DOHH2 (cell line): ENCODE data around the gene USH1C.

ENCODE experiments used
- CTCF ChIP-seq: fragments of 200-600 bp; sonication (generic); IDR thresholded peaks from one replicate; pipeline ENCODE4 v1.5.1; 2014; ENCODE audit warnings: antibody characterized with exemption, mild to moderate bottlenecking, low read depth, low read length; ENCODE audit not compliant: poor library complexity, severe bottlenecking
- EZH2phosphoT487 ChIP-seq: fragments of 200-600 bp; sonication (generic); IDR thresholded peaks from 2 replicates; pipeline ENCODE4 v1.6.1; 2017; ENCODE audit warnings: borderline replicate concordance, mild to moderate bottlenecking, antibody characterized with exemption, low read length, moderate library complexity, mixed read lengths

DNA sequence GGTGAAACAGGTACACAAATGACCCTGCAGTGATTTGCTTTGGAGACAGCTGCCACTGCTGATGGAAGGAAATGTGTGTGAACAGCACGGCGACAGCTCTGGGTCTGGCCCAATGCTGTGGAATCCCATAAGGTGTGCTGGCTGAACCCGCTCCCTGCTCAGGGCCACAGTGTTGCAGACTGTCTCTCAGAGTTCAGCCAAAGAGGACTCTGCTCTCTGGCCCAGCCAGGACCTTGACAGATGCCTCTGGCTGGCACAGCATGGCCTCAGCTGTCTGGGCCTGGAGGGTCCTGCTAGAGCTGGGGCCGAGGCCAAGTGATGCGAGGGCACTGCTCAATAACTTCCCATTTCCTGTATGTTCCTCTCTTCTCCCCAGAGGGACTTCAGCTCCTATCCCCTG, 62.3 kb downstream of the USH1C start:
- TF ChIP-seq CTCF (no peak), EZH2phosphoT487 (no peak)
